ENCODE results near the gene DALRD3. TPM values are rescaled to one million over a fixed set of nuclear protein-coding genes. Genes with fewer than 3 reads are reported as not detected.

DALRD3 gene
- total and polyA plus RNA-seq, 2 donors (not counting 1 experiment from before 2014, with no cell fraction given), result 57.2 to 82.6 TPM

- CTCF ChIA-PET, result interaction anchor here (4.3 kb wide), 1 partner anchor 38 kb away, joined by 21 read pairs; the partner anchor contains the start of gene P4HTM
Observed at GRCh38 chr3:49025793-49026520, 7.6 kb upstream of the DALRD3 start.

More at GRCh38 chr3:49025793-49026520, 7.6 kb upstream of the DALRD3 start:
- H3K4me2 ChIP-seq (replicated peaks; ENCODE audit: low read depth, low read length, poor library complexity, severe bottlenecking), result peak overlapping the region; percentile 27
- Mint-ChIP-seq H3K4me1 (peaks cover 62% of the 10 kb centered on the region), H3K4me3 (peak overlapping the region; percentile 54), H3K9me3 (ENCODE audit: insufficient read depth) (no peaks in the 10 kb centered on the region), H3K27ac (peak overlapping the region; percentile 92), H3K27me3 (no peaks in the 10 kb centered on the region)
- H3K27me3 ChIP-seq (replicated peaks in 1 of 4; ENCODE audit: control extremely low read depth in 1 of 4, control insufficient read depth in 3 of 4, insufficient read depth in 4 of 4, low read length in 3 of 4), result no peaks in the 10 kb centered on the region
- H3K9ac ChIP-seq (ENCODE audit: low read length), result no peak overlapping the region
- H2AFZ ChIP-seq (ENCODE audit: insufficient read depth, low read depth, low read length, poor library complexity, severe bottlenecking), result no peak overlapping the region
- WGBS (ENCODE audit: insufficient coverage), result 100% methylated on average over 4 of the region's 8 CpGs
- POLR2A ChIA-PET, result interaction anchor here (0.5 to 1.8 kb wide), 5 partner anchors 8 to 68 kb away, joined by 3 to 7 read pairs (median 4); partner anchors contain the start of genes DALRD3, QRICH1 and WDR6
- H4K20me1 ChIP-seq (ENCODE audit: control insufficient read depth, insufficient read depth, low read length, poor library complexity, severe bottlenecking), result no peaks in the 10 kb centered on the region
- H3K36me3 ChIP-seq (replicated peaks in 1 of 2; ENCODE audit: control extremely low read depth in 1 of 2, control insufficient read depth in 1 of 2, extremely low read depth in 1 of 2, insufficient read depth in 2 of 2, low read length in 1 of 2), result peaks cover 0 to 45% of the 10 kb centered on the region in 2 experiments
- ATAC-seq (ENCODE audit: low read depth) (no peak), DNase-seq (no peak)
- H3K4me3 ChIP-seq (ENCODE audit: control extremely low read depth in 1 of 5, extremely low read depth in 1 of 5, insufficient read depth in 1 of 5, low read depth in 2 of 5, low read length in 4 of 5), result no peak overlapping the region
- TF ChIP-seq EZH2 (IDR thresholded peaks at IDR 0.05; ENCODE audit: borderline replicate concordance, insufficient read depth, low read depth, low read length, poor library complexity, severe bottlenecking), result no peak
- TF ChIP-seq CTCF (IDR thresholded peaks at IDR 0.05), result no peak
- peaks cover 44% of the 10 kb centered on the region for H3K79me2 ChIP-seq (ENCODE audit: control insufficient read depth, insufficient read depth, low read length)
- intact Hi-C loops (cut with micrococcal nuclease), result loop anchor here (5.0 to 10.0 kb wide), 3 partner anchors 311 to 784 kb away; partner anchors contain the start of genes IP6K2, USP4 and ZNF589
- no peak overlapping the region for H3K27ac ChIP-seq (ENCODE audit: low read length in 2 of 2)
- no peaks in the 10 kb centered on the region for H3K9me3 ChIP-seq (ENCODE audit: control extremely low read depth in 1 of 3, control insufficient read depth in 2 of 3, insufficient read depth in 1 of 3, low read length in 2 of 3)
- H3K4me1 ChIP-seq (ENCODE audit: control insufficient read depth in 2 of 2, insufficient read depth in 2 of 2, low read length in 2 of 2), result peaks cover 23 to 51% of the 10 kb centered on the region in 2 donors
